Measurements from ENCODE around the gene FANCC. TPM values are rescaled to one million over a fixed set of nuclear protein-coding genes. Genes with fewer than 3 reads are reported as not detected.

Gene FANCC
- total RNA-seq, 4 donors from 2014 or later = 2.2 to 9.3 (median 6.5) TPM

- H3K4me3 ChIP-seq = no peak overlapping the region
- H3K27ac ChIP-seq = peak overlapping the region; percentile 87 to 97 (median 89)
- DNase-seq = no peak
- no peak for TF ChIP-seq POLR2A (IDR thresholded peaks at IDR 0.05)
- TF ChIP-seq CTCF (IDR thresholded peaks at IDR 0.05) = no peak
- 49 to 64% methylated on average over 7 to 11 of the region's 26 CpGs for WGBS, 2 donors
- H3K4me1 ChIP-seq = peaks cover 65 to 100% (median 84%) of the 10 kb centered on the region in 3 donors
- peaks cover 0 to 52% (median 14%) of the 10 kb centered on the region in 3 donors for H3K36me3 ChIP-seq
- intact Hi-C loops (cut with DNase I) = no loop called here
- no peaks in the 10 kb centered on the region for H3K9me3 ChIP-seq
- H3K27me3 ChIP-seq = no peaks in the 10 kb centered on the region
Observed at GRCh38 chr9:95088421-95089161, 228.9 kb downstream of the FANCC start.

- H3K9me3 ChIP-seq = no peaks in the 10 kb centered on the region
- H3K36me3 ChIP-seq = peaks cover 7 to 58% (median 14%) of the 10 kb centered on the region in 3 donors
- DNase-seq = no peak
- WGBS, 2 donors = 24 to 28% methylated on average over 9 of the region's 9 CpGs
- intact Hi-C loops (cut with DNase I) = no loop called here
- TF ChIP-seq CTCF (IDR thresholded peaks at IDR 0.05) = peak in 5 of 6 experiments; percentile 17 to 44 (median 28)
- no peak for TF ChIP-seq POLR2A (IDR thresholded peaks at IDR 0.05)
- H3K4me3 ChIP-seq = no peak overlapping the region
- no peaks in the 10 kb centered on the region for H3K27me3 ChIP-seq
- peaks cover 68 to 100% (median 89%) of the 10 kb centered on the region in 3 donors for H3K4me1 ChIP-seq
- H3K27ac ChIP-seq = peak overlapping the region; percentile 87 to 97 (median 89)
Observed at GRCh38 chr9:95087659-95088242, 229.8 kb downstream of the FANCC start.

- Histone ChIP-seq H3K4me3 (no peak overlapping the region), H3K36me3 (peaks cover 12 to 69% (median 17%) of the 10 kb centered on the region in 3 donors), H3K27me3 (no peaks in the 10 kb centered on the region), H3K27ac (peak overlapping the region; percentile 87 to 97 (median 90)), H3K4me1 (peaks cover 67 to 100% (median 89%) of the 10 kb centered on the region in 3 donors), H3K9me3 (no peaks in the 10 kb centered on the region)
- WGBS, 2 donors = 44 to 52% methylated on average over 4 to 8 of the region's 8 CpGs
- no peak for TF ChIP-seq POLR2A (IDR thresholded peaks at IDR 0.05)
- no peak for TF ChIP-seq CTCF (IDR thresholded peaks at IDR 0.05)
- DNase-seq = no peak
- intact Hi-C loops (cut with DNase I) = no loop called here
Observed at GRCh38 chr9:95086564-95086955, 230.9 kb downstream of the FANCC start.

- intact Hi-C loops (cut with DNase I) = no loop called here
- Histone ChIP-seq H3K4me1 (peaks cover 62 to 100% (median 88%) of the 10 kb centered on the region in 3 donors), H3K9me3 (no peaks in the 10 kb centered on the region), H3K27me3 (no peaks in the 10 kb centered on the region), H3K36me3 (peaks cover 12 to 75% (median 17%) of the 10 kb centered on the region in 3 donors), H3K4me3 (no peak overlapping the region), H3K27ac (peak overlapping the region; percentile 87 to 97 (median 90))
- 38 to 51% methylated on average over 13 to 25 of the region's 40 CpGs for WGBS, 2 donors
- TF ChIP-seq CTCF (IDR thresholded peaks at IDR 0.05) (no peak), POLR2A (IDR thresholded peaks at IDR 0.05) (peak in 1 of 4 donors; percentile 13)
- DNase-seq = no peak
Observed at GRCh38 chr9:95085861-95086563, 231.5 kb downstream of the FANCC start.
